ENCODE measurements around the gene GJB6. TPM values are rescaled to one million over a fixed set of nuclear protein-coding genes. Genes with fewer than 3 reads are reported as not detected.

The GJB6 gene
- polyA plus RNA-seq, 3 donors = 0.12 to 0.49 TPM; not detected in 1

DNA sequence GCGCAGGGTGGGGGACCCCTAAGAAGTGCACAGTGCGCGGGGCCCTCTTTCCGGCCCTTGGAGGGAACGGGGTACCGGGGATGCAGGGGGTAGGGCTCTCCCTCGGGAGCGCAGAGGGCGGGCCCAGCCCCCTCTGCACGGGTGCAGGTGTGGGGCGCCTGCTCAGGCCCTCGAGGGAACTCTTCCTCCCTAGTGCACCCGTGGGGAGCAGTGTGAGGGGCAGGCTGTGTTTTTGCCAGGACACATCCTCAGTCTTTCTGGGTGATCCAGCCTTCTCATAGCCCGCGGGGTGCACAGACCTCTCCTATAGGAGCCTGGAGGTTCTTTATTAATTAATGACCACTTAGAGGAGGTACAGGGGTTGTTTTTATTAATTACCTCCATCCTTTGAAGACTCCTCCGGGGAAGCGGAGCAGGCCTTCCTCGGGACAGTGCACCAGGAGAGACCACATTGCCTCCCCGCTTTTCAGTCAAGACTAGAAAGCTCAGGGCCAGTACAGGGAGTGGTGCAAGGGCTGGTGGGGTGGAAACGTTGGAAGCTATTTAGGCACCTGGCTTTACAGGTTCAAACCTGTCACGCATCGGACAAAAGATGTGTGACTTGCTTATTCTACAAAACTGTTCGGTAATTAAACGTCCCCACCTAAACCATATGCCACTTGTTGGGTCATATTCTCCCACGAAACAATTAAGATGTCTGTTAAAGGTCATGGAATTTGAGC lies 598 bp upstream of the GJB6 start:
- H3K27ac ChIP-seq (ENCODE audit: low read depth, low read length) = no peak overlapping the region
- 34 to 39% (median 37%) methylated on average over 23 to 25 of the region's 25 CpGs for WGBS, 3 donors

DNA sequence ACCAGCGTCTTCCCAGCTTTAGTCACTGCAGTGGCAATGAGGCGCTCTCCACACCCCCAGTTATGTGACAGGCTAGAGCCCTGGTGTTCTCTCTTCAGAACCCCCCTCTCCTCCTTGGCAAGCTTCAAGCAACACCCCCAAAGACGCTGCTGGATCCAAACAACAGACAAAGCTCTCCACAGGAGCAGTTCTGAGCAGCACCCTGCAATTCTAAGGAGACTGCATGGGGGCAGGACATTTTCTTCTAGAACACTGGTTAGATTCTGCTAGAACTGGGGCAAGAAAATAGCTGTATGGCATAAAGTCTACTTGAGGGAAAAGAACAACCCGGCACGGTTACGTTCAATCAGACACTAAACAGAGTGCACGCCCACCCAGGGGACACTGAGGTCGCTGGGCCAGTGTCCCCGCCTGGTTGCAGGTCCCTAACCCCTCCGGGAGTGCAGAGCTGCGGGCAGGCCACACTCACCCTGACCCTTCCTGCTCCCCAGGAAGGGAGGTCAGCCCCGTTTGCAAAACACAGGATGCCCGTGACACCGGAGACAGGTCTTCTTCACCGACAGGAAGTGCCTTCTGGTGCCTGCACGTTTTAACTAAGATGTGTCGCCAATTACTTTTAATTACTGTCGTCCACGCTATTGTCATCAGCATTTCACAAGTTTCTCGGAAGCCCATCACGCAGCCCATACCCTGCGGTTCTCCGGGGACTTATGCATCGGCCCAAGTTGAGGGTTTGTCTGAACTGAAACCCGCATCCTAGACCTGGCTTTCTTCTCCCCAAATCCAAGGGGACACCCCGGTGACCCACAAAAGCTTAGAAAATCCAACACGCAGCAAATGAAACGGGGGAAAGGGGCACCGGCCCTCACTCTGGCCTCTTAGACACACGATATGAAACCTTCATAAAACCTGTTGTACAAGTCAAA lies 943 bp downstream of the GJB6 start:
- no peak overlapping the region for H3K27ac ChIP-seq (ENCODE audit: low read depth, low read length)
- 26 to 31% (median 30%) methylated on average over 30 of the region's 30 CpGs for WGBS, 3 donors

DNA sequence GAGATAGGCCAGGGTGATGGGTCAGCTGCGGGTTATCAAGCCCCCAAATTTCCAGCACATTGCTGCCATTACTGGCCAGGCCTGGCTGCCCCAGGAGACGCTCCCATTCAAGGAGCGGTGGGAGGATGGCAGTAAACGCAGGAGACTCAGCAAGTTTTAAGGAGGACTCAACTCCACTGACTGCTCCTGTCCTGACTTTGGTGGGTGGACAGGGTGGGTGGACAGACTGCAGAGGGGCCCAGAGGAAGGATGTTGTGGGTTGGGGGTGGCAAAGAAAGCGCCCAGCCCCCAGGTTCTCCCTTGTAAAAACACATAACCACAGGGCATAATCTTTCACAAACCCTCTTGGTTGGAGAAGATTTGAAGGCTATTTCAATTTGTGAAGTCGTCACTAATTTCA lies 4.4 kb downstream of the GJB6 start:
- H3K27ac ChIP-seq (ENCODE audit: low read depth, low read length) = no peak overlapping the region
- 53 to 62% (median 56%) methylated on average over 6 of the region's 6 CpGs for WGBS, 3 donors

DNA sequence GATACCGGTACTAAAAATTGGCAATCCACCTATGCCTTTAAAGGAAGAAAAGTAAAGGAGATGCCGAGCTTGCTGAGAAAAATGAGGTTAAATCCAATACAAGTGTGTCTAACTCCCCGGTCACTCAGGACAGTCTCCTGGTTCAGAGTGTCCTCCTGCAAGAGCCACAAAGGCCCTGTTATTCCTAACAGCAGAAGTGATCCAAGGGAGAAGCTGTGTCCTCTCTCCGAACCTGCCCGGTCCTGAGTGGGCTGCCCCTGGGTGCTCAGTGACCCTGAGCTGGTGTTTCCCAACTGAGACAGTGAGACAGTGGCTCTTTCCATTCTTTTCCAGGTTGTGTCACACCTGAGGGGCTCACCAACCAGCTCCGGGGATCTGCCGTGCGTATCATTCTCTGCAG lies 4.8 kb downstream of the GJB6 start:
- WGBS, 3 donors = 78 to 90% (median 88%) methylated on average over 8 of the region's 8 CpGs
- no peak overlapping the region for H3K27ac ChIP-seq (ENCODE audit: low read depth, low read length)

DNA sequence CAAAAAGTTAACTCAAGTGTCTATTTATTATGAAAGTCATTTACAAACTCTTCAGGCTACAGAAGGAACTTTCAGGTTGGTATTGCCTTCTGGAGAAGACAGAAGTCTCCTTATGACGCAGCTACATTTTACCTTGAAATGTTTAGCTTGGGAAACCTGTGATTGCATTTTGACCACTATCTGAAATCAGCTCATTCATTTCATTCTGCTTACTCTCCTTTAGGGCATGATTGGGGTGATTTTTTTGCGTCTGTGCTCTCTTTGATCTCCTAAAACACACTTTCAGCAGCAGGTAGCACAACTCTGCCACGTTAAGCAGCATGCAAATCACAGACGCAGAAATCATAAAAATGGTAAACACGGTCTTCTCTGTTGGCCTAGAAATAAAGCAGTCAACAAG lies 9.6 kb downstream of the GJB6 start:
- 68 to 72% (median 69%) methylated on average over 5 of the region's 5 CpGs for WGBS, 3 donors
- H3K27ac ChIP-seq (ENCODE audit: low read depth, low read length) = no peak overlapping the region

DNA sequence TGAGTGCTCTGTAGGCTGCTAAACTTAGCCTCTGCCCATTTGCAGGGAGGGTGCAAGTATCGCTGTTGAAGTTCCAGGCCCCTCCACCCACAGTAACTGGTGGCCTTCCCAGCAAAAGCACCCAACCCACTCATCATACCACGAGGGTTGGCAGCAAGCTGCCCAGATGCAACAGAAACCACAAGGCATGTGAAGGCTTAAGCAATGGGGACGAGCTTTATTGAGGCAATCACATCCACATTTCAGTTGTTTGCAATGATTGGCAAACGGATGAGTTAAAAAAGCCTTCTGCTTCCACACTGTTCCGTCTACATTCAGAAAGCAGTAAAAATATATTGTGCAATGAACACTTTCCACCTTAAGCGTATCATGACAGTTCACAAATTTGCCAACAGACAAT lies 10.3 kb downstream of the GJB6 start:
- WGBS, 3 donors = 50 to 73% (median 58%) methylated on average over 6 of the region's 6 CpGs
- H3K27ac ChIP-seq (ENCODE audit: low read depth, low read length) = no peak overlapping the region

DNA sequence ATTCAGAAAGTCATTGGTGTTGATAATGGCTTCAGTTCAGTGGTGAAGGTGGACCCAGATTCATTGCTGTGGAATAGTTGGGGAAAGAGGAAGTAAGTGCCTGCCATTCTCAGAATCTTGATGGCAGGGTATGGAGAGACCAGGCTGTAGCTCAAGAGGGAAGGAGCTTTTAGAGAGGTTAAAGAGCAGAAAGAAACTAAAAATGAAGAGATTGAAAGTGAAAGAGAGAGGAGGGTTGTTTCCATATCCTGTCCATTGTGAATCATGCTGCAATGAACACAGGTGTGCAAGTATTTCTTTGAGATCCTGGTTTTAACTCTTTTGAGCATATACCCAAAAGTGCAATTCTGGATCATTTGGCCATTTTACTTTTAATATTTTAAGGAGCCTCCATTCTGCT lies 12.5 kb downstream of the GJB6 start:
- H3K27ac ChIP-seq (ENCODE audit: low read depth, low read length) = no peak overlapping the region

DNA sequence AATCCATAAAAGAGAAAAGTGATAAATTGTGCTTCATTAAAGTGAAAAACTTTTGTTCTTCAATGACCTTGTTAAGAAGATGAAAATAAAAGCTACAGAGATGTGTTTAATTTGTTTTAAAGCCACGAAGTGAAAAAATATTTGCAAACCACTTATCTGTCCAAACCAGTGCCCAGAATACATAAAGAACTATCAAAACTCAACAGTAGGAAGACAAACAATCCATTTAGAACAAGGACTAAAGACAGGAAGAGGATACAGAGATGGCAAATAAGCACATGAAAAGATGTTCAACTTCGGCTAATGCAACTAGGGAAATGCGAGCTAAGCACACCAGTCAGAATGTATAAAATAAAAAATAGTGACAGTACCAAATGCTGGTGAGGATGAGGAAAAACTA lies 15.0 kb downstream of the GJB6 start:
- H3K27ac ChIP-seq (ENCODE audit: low read depth, low read length) = no peak overlapping the region
- WGBS, 3 donors = 48 to 68% (median 66%) methylated on average over 3 of the region's 3 CpGs

DNA sequence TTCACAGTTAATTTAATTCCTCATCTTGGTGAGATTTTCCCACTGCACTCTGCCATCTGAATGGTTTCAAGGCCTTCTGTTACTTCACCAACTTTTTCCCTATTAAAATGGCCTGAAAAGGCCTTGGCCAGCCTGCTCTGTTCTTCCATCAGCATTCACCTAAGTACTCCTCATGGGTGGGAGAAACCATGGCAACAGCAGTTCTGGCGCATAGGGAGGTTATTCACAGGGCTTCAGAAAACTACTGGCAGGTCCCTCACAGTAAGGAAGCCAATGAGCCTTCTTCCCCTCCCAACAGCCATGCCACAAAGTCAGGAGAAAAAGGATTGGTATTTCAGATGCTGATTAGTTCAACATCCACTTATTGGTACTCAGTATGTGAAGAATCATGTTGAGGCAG lies 22.2 kb downstream of the GJB6 start:
- 64 to 85% (median 85%) methylated on average over 1 of the region's 1 CpG for WGBS, 3 donors
- H3K27ac ChIP-seq (ENCODE audit: low read depth, low read length) = no peak overlapping the region

DNA sequence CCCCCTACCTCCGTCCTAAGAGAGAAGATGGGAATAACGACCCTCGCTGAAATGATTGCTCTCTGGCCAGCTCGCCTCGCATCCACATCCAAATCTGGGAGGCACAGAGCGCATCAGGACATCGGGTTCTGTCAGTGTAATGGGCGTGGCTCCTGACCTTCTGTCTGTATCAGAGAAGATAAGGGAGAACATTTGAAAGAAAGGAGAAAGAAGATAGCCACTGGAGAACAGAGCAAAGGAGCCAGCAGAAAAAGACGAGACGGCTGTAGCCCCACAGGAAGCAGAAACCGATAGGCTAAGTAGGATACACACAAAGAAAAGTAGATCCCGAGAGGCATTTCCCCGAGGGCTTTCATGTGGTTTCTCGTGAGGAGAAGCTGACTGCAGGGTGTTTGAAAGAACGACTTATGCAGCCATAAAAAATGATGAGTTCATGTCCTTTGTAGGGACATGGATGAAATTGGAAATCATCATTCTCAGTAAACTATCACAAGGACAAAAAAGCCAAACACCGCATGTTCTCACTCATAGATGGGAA lies 25.4 kb downstream of the GJB6 start:
- H3K27ac ChIP-seq (ENCODE audit: low read depth, low read length) = no peak overlapping the region
- WGBS, 3 donors = 70 to 72% (median 71%) methylated on average over 16 of the region's 16 CpGs

DNA sequence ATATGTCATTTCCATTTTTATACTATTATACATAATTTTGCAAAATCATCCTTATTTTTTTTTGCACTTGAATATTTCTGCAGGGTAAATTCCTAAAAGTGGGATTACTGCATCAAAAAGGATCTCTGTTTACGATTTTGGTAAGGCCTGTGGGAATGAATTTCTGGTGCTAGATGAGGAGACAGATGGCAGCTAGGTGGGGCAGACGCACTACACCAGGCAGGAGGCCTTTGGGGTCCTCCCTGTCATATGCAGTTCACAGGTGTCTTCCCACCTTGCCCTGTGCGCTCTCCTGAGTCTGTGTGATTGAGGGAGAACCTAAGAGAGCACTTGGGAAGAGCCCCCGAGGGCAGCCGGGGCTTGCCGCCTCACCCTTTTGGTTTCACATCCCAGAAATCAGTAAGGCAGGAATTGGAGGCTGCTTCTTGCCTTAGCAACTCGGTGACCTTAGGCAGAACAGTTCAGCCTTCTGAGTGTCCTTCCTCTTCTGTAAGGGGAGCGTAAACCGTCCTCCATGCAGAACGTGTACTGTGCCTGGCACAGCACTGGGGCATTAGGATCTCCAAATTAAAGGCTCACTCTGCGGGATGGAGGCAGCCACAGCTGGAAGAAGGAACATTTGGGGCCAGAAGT lies 25.9 kb downstream of the GJB6 start:
- 79 to 81% (median 79%) methylated on average over 11 of the region's 11 CpGs for WGBS, 3 donors
- no peak overlapping the region for H3K27ac ChIP-seq (ENCODE audit: low read depth, low read length)

DNA sequence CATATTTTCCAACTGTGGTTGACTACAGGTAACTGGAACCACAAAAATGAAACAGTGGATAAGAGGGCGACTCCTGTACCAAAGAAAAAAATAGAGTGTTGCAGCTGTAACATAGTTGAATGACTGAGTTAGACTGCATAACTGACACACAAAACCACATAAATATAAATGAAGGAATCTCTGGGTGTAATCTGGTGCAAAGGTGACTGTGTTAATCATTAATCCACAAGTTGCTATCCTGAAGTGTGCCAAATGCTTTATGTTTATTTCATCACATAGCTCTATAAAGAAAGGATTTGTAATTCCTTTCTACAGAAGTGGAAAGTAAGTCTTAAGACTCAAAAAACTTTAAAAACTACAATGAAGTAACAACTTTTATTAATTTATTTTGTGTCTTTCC lies 33.3 kb downstream of the GJB6 start:
- H3K27ac ChIP-seq (ENCODE audit: low read depth, low read length) = no peak overlapping the region
- 76 to 86% (median 79%) methylated on average over 1 of the region's 1 CpG for WGBS, 3 donors

DNA sequence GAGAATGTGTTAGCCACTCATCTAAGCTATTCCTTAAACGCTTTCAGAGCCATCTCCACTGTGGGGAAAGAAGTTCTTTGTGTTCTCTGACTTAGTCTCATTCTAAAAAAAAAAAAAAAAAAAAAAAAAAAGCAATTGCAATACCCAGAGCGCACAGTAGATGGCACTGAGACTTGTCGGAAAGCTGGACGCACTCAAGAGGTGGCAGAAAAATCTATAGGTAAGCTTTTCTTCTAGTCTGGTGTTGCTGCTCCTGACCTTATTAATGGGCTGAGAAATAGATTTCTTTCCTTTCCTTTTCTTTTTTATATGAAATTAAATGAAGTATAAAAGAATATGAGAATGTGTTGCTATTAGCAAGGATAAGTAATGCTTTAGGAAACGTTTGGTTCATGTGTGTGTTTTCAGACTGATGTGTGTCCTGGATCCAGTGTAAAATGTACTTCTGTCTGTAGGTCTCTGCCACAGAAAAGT lies 34.7 kb downstream of the GJB6 start:
- H3K27ac ChIP-seq (ENCODE audit: low read depth, low read length) = no peak overlapping the region
- WGBS, 3 donors = 6 to 12% (median 11%) methylated on average over 5 of the region's 5 CpGs

DNA sequence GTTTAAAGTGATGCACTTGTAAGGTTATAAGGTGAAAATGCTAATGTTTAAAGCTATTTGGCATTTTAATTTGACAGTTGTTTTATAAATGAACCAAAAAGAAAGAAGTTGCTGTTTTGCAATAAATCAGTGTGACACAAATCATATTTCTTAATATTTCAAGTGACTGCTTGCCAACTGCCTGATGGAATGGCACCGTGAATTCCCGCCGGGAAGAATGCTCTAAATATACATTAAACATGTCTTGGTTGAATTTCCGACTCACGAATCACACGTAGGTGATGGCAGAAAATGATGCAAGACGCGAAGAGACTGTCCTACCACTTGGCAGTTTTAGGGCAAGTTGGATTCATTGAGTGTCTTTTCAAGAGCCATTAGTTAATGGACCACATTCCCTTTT lies 36.3 kb downstream of the GJB6 start:
- no peak overlapping the region for H3K27ac ChIP-seq (ENCODE audit: low read depth, low read length)
- WGBS, 3 donors = 61 to 64% (median 62%) methylated on average over 8 of the region's 8 CpGs

DNA sequence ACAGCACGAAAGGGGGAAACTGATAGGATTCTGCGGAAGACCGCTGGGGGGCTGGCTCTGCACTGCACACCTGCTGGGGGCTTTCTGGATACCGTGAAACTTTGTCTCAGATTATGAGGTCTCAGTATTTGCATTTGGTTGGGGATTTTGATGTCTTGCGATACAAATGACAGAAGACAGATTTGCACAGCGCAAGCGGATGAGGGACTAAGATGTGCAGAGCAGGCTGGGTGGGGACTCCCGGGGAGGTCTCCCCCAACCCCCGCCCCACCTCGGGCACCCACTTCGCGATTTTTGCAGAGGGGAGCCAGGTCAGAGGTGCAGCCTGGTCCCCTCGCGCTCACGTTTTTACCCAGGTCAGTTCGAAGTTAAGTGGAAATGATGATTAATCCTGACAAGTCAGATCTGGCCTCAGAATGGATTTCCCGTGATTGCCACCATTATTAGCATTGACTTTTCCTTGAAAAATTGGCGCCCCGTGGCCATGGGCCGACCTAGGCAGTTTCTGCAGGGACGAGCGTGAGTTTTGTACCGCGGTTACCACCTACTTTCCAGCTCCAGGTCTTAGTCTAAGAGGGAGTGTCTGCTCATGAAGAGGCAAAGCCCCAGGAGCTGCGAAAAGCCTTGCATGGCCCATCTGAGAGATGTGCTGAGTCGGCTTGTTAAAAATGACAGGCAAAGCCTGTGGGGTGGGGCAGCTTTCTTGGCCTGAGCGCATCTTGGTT lies 38.0 kb downstream of the GJB6 start:
- 11 to 16% (median 15%) methylated on average over 27 of the region's 27 CpGs for WGBS, 3 donors

DNA sequence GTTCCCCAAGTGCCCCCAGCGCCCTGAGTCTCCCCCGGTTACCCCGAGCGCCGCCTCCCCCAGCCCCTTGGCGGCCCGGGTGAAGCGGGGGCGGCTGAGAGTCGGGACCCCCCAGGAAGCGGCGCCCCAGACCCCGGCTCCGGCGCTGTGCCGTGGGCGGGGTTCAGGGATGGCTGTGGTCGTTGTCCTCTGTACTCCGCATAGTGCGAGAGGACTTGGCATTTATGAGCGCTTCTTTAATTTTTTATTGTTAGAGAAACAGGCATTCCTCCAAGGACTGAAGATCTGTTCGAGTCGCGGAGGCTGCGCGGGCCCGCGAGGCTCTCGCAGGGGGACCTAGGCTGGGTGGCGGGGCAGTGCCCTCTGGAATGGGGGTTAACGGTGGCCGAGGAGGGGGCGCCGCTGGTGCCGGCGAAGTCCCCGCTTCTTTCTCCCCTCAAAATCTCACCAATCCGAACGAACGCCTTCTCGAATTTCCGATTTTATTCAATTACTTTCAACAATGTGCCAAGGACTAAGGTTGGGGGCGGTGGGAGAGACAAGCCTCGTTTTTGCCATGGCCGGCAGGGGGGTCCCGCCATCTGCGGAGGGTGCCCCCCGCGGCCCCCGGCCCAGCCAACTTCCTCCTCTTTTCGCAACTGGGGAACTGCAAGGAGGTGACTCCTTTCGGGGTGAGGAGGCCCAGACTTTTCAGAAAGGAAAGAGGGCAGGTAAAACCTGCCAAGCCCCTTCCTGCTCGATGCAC lies 38.8 kb downstream of the GJB6 start:
- no peak overlapping the region for H3K27ac ChIP-seq (ENCODE audit: low read depth, low read length)
- 2% methylated on average over 47 to 53 of the region's 53 CpGs for WGBS, 3 donors

More for the DNA sequence above, 38.0 kb downstream of the GJB6 start:
- H3K27ac ChIP-seq (ENCODE audit: low read depth, low read length) = no peak overlapping the region

DNA sequence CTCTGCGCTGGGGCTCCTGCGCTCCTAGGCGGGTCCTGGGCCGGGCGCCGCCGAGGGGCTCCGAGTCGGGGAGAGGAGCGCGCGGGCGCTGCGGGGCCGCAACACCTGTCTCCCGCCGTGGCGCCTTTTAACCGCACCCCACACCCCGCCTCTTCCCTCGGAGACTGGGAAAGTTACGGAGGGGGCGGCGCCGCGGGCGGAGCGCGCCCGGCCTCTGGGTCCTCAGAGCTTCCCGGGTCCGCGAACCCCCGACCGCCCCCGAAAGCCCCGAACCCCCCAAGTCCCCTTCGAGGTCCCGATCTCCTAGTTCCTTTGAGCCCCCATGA lies 39.3 kb downstream of the GJB6 start, which contains the start of gene GJB2:
TSS of gene GJB2 (minus strand) at position 103 of the 326 bp plus-strand sequence. CDS start 3,357 bp downstream, outside the sequence.
- 0 to 2% (median 0%) methylated on average over 14 to 39 of the region's 39 CpGs for WGBS, 3 donors
- H3K27ac ChIP-seq (ENCODE audit: low read depth, low read length) = no peak within 1 kb of the TSS

All from adipose tissue (tissue), 3 donors.